Prostate gland (tissue), 2 donors: ENCODE data around the gene ZMYND19. TPM values are rescaled to one million over a fixed set of nuclear protein-coding genes. Genes with fewer than 3 reads are reported as not detected.

Experiments
- DNase-seq: peaks from one replicate; pipeline ENCODE4 v3.0.0-alpha.2; 2019; ENCODE audit warnings: low spot score
- H3K27ac ChIP-seq, 2 donors: fragments of 200-600 bp; sonication (generic); 2 replicates each; pipeline ENCODE4 v1.5.1; 2017 to 2019
- H3K27me3 ChIP-seq: fragments of 200-600 bp; sonication (generic); replicated peaks from 2 replicates; pipeline ENCODE4 v1.5.1; 2019; ENCODE audit not compliant: insufficient read depth
- H3K36me3 ChIP-seq, 2 donors: fragments of 200-600 bp; sonication (generic); 1 replicate in 1 of 2; 2 replicates in 1 of 2; pipeline versions ENCODE4 v1.5.1 to v1.8.1; 2017 to 2019
- H3K4me1 ChIP-seq: fragments of 200-600 bp; sonication (generic); replicated peaks from 2 replicates; pipeline ENCODE4 v1.5.1; 2019
- H3K4me3 ChIP-seq, 2 donors: fragments of 200-600 bp; sonication (generic); 2 replicates each; pipeline ENCODE4 v1.5.1; 2017 to 2019
- H3K9me3 ChIP-seq: fragments of 200-600 bp; sonication (generic); 2 replicates; pipeline ENCODE4 v1.5.1; 2017
- CTCF ChIP-seq, 4 experiments: fragments of 200-600 bp in 2 of 4; fragments of 450-650 bp in 2 of 4; sonication (generic) in 2 of 4; IDR thresholded peaks; 1 replicate in 3 of 4; 2 replicates in 1 of 4; pipeline ENCODE4 v1.5.1; 2016 to 2019; ENCODE audit warnings: antibody characterized with exemption in 4 of 4, mild to moderate bottlenecking in 2 of 4, moderate library complexity in 2 of 4
- POLR2A ChIP-seq: fragments of 450-650 bp; IDR thresholded peaks from one replicate; pipeline ENCODE4 v1.6.1; 2016; ENCODE audit warnings: antibody characterized with exemption, mild to moderate bottlenecking
- POLR2AphosphoS5 ChIP-seq: sonication (generic); formaldehyde crosslinking; IDR thresholded peaks from one replicate; pipeline ENCODE4 v1.6.1; 2017; ENCODE audit warnings: antibody characterized with exemption
- WGBS: methylation state at CpG from one replicate; pipeline ENCODE4 v1.1.5; 2018; 5-methylcytosine and 5-hydroxymethylcytosine counted together
- intact Hi-C: fragments of 100-400 bp; cut with DNase I; formaldehyde crosslinking; loops from one replicate; pipeline ENCODE4 v1.14.2; 2022
- total RNA-seq, 2 donors: library from RNA; depleted of rRNA; stranded (reverse); fragments of >200 nt; gene quantifications; one replicate each; pipeline ENCODE4 v1.1.0, GENCODE V29; 2016

Gene ZMYND19
- total RNA-seq, 2 donors from 2014 or later: 20.8 to 34.8 TPM

- no peak overlapping the region for H3K27ac ChIP-seq
- H3K4me3 ChIP-seq: no peak overlapping the region
- intact Hi-C loops: no loop called here
- H3K4me1 ChIP-seq: peaks cover 3% of the 10 kb centered on the region
- TF ChIP-seq POLR2AphosphoS5: no peak
- H3K27me3 ChIP-seq: no peaks in the 10 kb centered on the region
- DNase-seq: no peak
- WGBS: 78% methylated on average over 14 of the region's 14 CpGs
- no peaks in the 10 kb centered on the region for H3K9me3 ChIP-seq
- peaks cover 5 to 11% of the 10 kb centered on the region in 2 donors for H3K36me3 ChIP-seq
Observed at GRCh38 chr9:137583347-137583746, 7.0 kb downstream of the ZMYND19 start.

GRCh38 chr9:137582286-137582860 lies 7.9 kb downstream of the ZMYND19 start:
- no peaks in the 10 kb centered on the region for H3K27me3 ChIP-seq
- TF ChIP-seq POLR2A: no peak
- peak in 1 of 4 experiments; percentile 24 for TF ChIP-seq CTCF (IDR thresholded peaks at IDR 0.05)
- no peak overlapping the region for H3K27ac ChIP-seq
- peaks cover 5 to 10% of the 10 kb centered on the region in 2 donors for H3K36me3 ChIP-seq
- DNase-seq: no peak
- H3K9me3 ChIP-seq: no peaks in the 10 kb centered on the region
- 77% methylated on average over 20 of the region's 20 CpGs for WGBS
- intact Hi-C loops: no loop called here
- H3K4me3 ChIP-seq: no peak overlapping the region
- peaks cover 10% of the 10 kb centered on the region for H3K4me1 ChIP-seq

- Histone ChIP-seq H3K27ac (no peak overlapping the region), H3K9me3 (no peaks in the 10 kb centered on the region), H3K4me1 (peaks cover 11% of the 10 kb centered on the region), H3K36me3 (peaks cover 2 to 5% of the 10 kb centered on the region in 2 donors), H3K27me3 (no peaks in the 10 kb centered on the region), H3K4me3 (no peak overlapping the region)
- intact Hi-C loops: no loop called here
- 90% methylated on average over 20 of the region's 22 CpGs for WGBS
- no peak for TF ChIP-seq CTCF (IDR thresholded peaks at IDR 0.05)
- TF ChIP-seq POLR2AphosphoS5: no peak
- no peak for TF ChIP-seq POLR2A
- no peak for DNase-seq
Observed at GRCh38 chr9:137581361-137582285, 8.7 kb downstream of the ZMYND19 start.

GRCh38 chr9:137580954-137581322 lies 9.4 kb downstream of the ZMYND19 start:
- no peak for TF ChIP-seq POLR2A
- no peak for TF ChIP-seq CTCF (IDR thresholded peaks at IDR 0.05)
- no peak for TF ChIP-seq POLR2AphosphoS5
- intact Hi-C loops: no loop called here
- H3K27ac ChIP-seq: no peak overlapping the region
- WGBS: 94% methylated on average over 4 of the region's 4 CpGs
- H3K4me1 ChIP-seq: peaks cover 11% of the 10 kb centered on the region
- no peaks in the 10 kb centered on the region for H3K27me3 ChIP-seq
- no peak for DNase-seq
- no peak overlapping the region for H3K4me3 ChIP-seq
- H3K36me3 ChIP-seq: peaks cover 0 to 5% of the 10 kb centered on the region in 2 donors
- H3K9me3 ChIP-seq: no peaks in the 10 kb centered on the region

- Histone ChIP-seq H3K36me3 (peaks cover 0 to 5% of the 10 kb centered on the region in 2 donors), H3K27me3 (no peaks in the 10 kb centered on the region), H3K27ac (no peak overlapping the region), H3K4me1 (peaks cover 11% of the 10 kb centered on the region), H3K4me3 (no peak overlapping the region), H3K9me3 (no peaks in the 10 kb centered on the region)
- intact Hi-C loops: no loop called here
- TF ChIP-seq POLR2AphosphoS5: no peak
- no peak for TF ChIP-seq POLR2A
- no peak for TF ChIP-seq CTCF (IDR thresholded peaks at IDR 0.05)
- 82% methylated on average over 23 of the region's 23 CpGs for WGBS
- no peak for DNase-seq
Observed at GRCh38 chr9:137580209-137580953, 9.9 kb downstream of the ZMYND19 start.
